HS-5 (cell line): Measurements from ENCODE around the gene CPB2.

Experiments
- DNase-seq: peaks from one replicate; pipeline ENCODE4 v3.0.0-alpha.2; 2012; ENCODE audit warnings: low read depth

The CPB2 gene

DNA sequence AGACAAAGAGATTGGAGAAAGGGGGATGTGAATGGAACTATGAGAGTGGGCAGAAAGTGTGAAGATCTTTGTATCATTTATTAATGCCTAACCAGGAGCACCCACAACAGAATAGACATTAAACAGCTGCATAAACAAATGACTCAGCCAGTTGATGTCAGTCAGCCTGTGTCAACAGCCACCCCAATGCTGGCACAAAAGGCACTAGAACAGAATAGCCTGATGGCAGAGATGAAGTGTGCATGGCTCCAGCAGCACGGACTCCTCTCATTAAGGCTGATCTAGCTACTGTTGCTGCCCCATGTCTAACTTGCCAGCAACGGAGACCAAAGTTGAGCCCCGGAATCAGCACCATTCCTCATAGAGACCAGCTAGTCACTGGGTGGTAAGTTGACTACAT, 7.8 kb downstream of the CPB2 start:
- DNase-seq: no peak

DNA sequence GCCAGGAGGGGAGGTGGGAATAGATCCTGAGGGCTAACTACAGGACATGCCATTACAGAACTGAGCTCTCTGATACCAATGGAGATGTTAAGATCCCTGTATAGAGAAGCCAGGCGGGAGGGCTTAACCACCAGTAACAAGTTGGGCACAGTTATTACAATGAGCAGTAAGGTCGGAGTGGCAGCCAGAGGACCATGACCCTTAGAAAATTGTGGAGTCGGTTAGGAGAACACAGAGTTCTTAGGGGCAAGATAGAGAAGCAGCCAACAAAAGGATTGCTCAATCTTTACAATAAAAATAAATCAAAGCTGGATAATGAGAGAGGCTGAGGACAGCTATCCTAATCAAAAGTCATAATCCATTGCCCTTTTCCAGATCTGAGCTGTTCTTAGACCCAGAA, 10.4 kb downstream of the CPB2 start:
- no peak for DNase-seq

DNA sequence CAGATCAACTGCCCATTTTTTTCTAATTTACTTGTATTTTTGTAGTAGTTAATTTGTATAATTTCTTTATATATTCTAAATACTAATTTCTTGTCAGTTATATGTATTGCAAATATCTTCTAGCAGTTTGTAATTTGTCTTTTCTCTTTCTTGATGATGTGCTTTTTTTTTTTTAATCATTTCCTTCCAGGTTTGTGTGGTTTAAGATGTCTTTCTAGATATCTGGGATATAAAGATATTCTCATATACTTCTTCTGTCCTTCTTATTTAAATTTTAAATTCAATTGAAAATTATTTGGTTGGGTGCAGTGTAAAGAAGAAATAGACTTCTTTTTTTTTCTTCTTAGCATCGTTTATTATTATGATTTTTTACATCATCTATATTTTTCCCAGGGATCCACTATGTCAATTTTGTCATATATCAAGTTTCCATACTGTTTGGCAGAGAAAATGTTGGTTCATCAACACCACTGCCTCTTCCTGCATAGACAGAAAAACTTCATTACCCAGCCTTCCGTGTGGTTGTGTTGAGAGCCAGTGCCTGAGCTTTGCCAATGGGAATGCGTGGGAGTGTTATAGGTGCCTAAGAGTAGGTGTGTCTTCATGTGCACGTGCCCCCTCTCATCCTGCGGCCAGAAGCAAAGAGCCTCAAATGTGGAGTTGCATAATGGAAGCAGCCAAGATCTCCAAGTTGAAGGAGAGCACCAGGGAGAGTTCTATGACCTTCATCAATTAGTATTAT, 15.8 kb downstream of the CPB2 start:
- no peak for DNase-seq

DNA sequence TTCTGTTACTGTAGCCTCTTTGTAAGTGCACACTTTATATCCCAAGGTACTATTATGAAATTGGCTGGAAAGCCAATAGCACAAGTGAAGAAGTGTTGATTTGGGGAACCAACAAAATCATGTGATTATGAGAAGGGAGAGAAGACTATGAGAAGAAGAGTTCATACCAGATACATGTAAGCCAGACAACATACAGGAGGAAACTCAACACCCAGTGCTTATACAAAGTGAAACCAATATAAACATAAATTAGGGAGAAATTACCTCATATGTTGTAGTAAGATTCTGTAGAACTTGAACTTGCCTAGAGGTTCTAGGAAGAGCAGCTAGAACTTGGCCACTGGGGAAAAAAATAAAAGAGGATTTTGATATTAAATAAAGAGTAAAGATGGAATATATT, 17.4 kb downstream of the CPB2 start:
- no peak for DNase-seq

DNA sequence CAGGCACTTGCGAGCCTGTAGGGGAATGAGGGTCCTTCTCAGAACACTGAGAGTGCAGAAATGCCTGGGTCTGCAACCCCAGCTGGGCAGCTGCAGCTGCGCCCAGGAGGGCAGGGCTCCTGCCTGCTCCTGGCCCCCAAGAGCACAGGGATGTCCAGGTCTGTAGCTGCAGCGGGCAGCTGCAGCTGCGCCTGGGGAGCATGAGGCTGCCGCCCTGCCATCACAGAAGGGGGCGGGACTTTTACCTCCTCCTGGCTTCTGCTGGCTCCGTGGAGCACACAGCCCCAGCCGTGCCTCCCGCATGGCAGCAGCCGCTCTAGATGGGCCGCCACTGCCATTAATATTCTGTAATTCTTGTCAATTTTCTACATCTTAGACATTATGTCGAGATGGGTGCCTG, 17.8 kb downstream of the CPB2 start:
- no peak for DNase-seq

DNA sequence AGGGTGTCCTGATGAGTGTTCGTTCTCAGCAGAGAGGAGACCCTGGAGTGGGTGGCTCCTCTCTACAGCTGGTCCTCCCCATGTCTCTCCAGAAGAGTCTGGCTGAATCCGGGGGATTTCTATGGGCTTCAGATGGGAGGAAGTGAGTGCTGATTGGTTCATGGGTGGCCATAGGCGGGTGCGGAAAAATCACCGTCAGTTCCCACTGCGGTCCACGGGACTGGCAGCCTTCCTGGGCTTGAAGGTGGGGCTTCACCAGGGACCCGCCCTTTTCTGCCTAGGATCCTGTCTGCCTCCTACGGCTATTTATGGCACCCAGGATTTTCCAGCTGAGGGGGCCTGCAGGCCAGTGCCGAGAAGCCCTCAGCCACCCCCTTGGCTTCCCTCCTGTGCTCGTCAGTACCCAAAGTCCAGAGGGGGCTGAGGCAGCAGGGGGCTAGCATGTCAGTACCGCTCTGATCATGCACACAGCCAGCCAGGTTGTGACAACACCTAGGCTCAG, 18.4 kb downstream of the CPB2 start:
- no peak for DNase-seq

DNA sequence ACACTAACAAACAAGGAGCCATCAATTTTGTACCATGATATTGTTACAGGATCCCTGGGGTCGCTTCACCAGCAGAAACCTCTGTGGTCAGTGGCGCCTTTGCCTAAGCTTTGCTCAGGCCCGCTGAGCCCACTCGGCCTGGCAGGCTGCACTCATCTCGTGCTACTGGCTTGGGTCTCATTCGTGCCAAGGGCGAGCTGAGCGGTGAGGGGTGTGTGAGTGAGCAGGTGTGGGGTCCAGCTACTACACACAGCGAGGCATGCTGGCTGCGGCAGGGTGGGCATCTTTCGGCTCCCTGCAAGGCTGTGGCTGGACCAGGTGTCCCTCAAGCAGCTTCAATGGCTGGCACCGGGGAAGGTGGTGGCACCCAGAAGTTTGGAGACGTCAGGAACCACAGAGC, 19.1 kb downstream of the CPB2 start:
- no peak for DNase-seq

DNA sequence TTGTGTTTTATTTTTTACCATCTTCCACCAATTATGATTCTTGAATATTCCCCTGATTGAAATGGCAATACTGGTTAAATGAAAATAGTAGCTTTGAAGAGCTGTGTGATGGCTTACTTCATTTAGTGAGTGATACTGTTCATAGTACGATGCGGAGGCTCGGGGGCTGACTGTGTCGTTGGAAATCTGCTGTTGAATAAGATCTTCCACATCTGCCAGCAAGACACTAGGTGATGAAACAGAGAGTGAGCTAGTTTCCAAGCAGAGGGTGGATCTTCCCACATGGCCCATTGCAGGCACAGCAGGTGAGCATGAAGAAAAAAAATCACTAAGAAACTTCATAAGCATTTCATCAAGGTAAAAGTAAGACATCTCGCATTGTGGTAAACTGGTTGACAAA, 22.5 kb downstream of the CPB2 start:
- DNase-seq: no peak

DNA sequence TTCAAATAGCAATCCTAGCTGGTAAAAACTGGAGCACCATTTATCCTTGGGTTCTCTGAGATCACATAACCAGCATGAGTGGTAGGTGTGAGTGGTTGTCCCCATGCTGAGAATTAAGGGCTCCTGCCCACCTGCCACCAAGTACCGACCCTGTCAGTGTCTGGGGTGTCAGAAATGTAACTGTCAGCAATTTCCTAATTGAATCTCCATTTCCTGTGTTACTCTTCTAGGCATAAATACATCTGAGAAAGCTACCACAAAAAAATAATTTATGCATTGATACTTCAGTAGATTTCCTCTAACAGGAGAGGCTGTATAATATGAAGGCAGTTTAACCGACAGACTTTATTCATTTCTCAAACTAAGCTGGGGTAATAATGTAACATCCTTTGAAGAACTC, 25.1 kb downstream of the CPB2 start:
- DNase-seq: no peak

DNA sequence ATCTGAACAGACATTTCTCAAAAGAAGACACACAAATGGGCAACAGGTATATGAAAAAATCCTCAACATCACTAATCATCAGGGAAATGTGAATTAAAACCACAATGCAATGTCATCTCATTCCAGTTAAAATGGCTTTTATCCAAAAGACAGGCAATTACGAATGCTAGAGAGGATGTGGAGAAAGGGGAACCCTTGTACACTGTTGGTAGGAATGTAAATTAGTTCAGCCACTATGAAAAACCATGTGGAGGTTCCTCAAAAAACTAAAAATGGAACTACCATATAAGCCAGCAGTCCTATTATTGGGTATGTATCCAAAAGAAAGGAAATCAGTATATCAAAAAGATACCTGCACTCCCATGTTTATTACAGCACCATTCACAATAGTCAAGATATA, 27.6 kb downstream of the CPB2 start:
- DNase-seq: no peak

DNA sequence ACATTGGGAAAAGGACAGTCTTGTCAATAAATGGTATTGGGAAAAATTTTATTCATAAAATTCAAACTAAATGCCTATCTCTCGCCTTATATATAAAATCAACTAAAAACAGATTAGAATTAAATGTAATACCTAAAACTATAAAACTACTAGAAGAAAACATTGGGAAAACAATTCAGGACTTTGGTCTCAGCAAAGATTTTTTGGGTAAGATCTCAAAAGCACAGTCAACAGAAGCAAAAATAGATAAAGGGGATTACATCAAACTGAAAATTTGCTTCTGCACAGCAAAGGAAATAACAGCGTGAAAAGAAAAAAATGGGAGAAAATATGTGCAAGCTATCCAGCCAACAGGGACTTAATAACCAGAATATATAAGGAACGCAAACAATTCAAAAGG, 28.0 kb downstream of the CPB2 start:
- no peak for DNase-seq

DNA sequence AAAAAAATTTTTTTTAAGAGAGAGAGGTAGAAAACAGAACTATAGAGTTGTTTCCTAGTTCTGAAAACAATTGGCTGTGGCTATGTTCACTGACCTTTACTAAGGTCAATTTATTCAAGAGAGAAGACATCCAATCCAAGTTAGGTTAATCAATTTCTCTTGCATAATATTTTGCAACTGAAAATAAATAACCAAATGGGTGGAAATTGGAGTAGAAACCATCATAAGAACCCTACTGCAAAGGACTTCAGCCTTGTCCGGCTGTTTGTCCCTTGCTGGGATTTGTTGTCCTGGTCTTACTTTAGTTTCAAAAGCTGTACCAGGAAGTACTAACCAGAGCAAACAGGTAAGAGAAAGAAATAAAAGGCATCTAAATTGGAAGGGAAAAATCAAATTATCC, 29.0 kb downstream of the CPB2 start:
- DNase-seq: no peak

DNA sequence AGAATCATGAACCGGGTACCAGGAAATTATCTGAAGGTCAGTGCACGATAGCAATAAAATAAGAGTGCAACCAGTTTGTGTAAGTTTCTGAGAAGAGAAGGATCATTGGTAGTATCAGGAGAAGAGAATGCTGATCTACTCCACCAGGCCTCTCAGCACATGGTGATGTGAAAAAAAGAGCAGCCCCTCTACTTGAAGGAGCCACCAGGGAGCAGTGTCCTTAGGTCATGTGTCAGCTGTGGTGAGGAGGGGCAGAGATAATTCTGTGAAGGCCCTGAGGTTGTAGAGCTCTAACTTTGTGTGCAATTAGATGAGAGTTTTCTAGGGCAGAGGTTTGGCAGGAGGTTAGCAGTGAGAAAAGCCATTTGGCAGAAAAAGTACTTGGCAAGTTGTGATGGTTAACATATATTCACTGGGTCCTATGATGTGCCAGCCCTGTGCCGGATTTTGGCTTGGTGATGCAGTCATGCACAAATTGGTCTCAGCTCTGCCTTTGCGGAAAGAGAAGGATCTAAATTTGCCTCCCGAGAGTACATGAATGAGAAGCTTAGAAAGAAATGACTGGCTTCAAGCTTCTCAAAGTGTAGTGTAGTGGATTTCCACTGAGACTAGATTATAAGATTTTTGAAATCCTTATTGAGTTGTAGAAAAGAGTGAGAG, 33.1 kb downstream of the CPB2 start:
- no peak for DNase-seq

DNA sequence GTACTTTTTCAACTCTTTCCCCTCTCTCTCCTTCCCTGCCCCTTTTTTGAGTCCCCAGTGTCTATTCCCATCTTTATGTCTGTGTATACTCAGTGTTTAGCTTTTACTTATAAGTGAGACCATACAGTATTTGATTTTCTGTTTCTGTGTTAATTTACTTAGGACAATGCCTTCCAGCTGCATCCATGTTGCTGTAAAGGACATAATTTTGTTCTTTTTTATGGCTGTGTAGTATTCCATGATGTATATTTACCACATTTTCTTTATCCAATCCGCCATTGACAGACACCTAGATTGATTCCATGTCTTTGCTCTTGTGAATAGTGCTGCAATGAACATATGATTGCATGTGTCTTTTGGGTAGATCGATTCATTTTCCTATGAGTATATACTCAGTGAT, 41.5 kb downstream of the CPB2 start:
- DNase-seq: no peak

DNA sequence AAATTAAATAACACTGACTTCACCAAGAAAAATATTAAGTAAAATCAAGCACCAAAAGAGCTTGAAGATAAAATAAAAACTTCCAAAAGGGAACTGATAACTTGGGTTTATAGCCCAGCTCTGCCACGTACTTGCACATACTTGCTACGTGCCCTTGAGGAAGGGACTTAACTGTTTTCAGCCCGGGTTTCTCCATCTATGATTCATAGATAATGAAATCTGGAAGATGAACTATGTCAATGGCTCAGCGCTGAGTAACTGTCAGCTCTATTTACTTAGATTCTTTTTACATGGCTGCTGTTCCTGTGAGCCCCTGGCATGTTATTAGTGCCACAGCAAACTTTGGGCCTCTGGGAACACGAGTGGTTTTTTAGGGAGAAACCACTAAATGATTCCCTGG, 42.6 kb downstream of the CPB2 start:
- no peak for DNase-seq

DNA sequence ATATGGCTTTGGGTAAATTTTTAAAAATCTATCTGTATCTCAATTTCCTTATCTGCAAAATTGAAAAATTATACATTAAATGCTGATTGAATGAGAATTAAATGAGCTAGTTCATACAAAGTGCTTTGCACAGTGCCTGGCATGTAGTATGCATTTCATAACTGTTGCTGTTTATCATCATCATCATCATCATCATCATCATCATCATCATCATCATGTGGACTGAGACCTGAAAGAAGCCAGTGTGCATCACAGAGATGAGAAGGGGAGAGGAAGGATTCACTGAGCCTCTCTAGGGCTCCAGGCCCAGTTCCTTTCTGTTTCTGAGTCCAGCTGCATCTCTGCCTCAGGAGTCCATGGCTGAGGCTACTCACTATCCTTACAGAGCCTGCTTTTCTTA, 45.4 kb downstream of the CPB2 start:
- DNase-seq: no peak

DNA sequence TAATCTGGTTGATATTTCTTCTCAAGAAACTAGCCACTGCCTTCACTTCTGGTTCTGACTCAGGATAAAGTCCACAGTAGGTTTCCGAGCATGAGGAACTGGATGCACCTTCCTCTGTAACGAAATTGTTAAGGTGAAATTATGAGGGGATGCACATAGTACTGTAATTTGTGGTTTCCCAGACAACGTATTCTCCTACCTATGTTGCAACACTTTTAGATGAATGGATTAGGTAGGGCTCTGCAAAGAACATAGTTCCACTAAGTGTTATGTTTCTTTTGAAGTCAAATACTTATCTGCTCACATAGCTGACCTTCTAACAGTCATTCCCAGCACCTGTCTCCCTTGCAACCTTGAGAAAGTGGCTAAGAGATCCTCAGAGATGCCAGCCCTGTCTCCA, 46.6 kb downstream of the CPB2 start:
- DNase-seq: no peak

DNA sequence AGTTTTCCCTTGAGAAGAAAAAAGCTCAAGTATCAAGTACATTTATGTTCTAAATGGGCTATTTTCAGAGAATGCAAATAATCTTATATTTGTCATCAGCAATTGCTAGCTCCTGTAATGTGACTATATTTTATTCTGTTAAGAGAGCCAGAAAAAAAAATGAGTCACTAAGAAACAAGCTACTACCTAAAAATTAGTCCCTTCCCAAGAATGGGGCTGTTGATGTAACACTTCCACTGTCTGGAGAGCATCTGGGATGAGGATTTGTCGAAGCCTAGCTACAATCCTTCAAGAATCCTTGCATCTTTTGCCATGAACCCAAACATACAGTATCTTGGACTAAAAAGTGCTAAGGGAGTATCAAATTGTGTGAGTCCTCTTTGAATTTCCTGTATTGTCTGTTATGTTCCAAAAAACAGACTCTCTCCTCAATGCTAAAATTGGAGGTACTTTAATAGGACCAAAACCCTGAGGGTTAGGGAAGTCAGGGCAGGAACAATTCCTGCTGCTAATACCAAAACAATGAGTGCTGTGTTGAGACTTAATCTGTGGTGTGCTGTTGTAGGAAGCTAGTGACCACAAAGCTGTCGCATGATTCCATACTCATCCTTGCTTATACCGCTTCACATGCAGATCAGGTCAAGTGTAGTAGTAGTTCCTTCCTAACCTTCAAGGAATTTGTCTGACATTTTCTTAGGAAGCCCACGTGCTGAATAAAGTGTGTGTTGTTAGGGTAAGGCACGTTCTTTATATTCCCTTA, 47.4 kb downstream of the CPB2 start:
- DNase-seq: no peak

DNA sequence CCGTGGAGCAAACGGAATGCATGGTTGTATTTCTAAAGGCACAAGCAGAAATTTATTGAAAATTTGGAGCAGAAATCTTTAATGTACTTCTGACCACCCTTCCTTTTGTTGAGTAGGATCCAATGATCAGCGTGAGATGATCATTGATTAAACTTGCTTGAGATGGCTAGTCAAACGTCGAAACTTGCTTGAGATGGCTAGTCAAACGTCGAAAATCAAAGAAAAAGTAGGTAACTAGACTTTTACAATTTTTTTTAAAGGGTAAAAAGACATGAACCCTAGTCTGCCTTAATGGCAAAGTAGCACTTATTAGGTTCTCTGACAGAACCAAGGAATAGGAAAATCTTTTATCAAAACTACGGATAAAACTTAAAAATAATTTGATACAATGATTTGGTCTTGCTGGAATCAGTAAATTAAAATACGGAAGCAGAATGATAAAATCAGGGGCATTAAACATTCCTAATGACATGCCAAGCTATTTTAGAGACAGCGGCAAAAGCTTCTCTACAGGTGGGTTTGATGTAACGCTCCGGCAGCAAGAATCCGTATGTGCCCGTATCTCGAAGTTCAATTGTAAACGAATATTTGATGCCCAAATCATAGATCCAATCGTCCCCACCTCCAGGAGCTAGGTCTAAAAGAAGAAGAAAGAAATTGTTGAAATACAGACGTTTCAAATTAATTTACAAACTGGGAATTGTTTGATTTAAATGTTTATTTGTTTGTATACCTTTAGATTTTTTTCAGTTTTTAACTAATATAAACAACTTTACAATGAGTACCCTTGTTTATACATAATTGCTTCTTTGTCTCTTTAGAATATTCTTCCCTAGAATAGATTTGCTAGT, 51.4 kb downstream of the CPB2 start:
- no peak for DNase-seq

DNA sequence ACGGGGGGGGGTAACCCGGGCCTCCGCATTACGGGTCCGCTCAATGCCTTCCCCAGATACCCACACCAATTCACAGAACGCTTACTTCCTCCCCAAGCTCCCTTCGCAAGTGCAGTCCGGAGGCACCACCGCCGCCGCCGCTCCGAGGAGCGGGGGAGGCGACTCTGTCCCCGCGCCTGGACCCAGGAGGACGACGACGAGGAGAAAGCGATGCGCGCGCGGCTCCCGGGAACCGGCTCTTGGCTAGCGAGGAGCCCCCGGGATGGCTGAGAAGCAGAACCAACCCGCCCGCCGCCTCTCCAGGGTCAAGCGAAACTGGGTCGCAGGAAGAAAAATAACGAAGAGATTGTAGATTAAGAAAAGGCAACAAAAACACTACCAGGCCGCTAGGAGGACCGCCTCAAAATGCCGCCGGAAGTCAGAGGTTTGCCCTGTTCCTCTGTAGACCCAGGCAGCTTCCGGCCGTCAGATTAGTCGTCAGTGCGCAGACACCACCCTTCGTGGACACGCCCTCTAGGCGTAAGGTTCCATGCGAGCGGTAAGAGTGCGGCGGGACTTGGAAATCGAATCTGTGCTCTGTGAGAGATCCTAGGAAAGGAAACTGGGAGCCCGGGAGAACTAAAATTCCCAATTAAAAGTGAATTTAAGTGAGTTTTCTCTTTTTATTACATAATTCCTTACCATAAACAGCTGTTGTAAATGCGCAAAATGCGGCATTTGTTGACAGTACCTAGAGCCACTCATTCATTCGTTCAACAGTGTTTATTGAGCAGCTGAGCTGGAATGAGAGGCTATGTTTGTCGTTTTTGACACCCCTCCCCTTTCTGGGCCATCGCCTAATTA, 52.3 kb downstream of the CPB2 start, which contains the start of gene ZC3H13:
Gene ZC3H13, minus strand, starts transcription at position 428 of the 843 bp plus-strand sequence. CDS start 7,239 bp downstream, outside the sequence.
- no peak for DNase-seq

DNA sequence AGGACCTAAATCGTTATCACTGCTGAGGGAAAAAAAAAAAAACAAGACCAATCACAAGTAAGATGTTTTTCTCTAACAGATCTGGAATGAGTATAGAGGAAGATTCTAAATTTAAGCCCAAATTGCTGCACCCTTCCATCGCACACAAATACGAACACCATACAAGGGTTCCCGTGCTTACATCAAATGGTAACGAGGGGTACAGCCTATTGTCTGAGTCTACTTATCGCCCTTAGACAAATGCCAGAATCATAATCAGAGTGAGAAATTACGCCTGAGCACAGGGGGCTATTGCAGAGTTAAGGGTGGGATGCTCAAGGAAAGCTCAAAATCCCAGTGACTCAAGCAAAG, 52.9 kb downstream of the CPB2 start:
- DNase-seq: no peak
